ENCODE data around the gene CPNE5. TPM values are rescaled to one million over a fixed set of nuclear protein-coding genes. Genes with fewer than 3 reads are reported as not detected.
"Not testable (repeated sequence)": the region's sequence is repeated elsewhere in the genome, so short reads cannot be mapped to it uniquely, and the experiment has no call there.

The CPNE5 gene
- total RNA-seq, 1 donor from 2014 or later, result 4.0 TPM

- DNase-seq, result no peak
Observed at GRCh38 chr6:36815962-36816735, 23.1 kb downstream of the CPNE5 start.

GRCh38 chr6:36814249-36814648 is 25.0 kb downstream of the CPNE5 start:
- no peak for DNase-seq

GRCh38 chr6:36813526-36813925 is 25.7 kb downstream of the CPNE5 start:
- DNase-seq, result no peak

- not testable (repeated sequence) for DNase-seq
Observed at GRCh38 chr6:36813047-36813446, 26.2 kb downstream of the CPNE5 start.

- no peak for DNase-seq
Observed at GRCh38 chr6:36809941-36810803, 29.1 kb downstream of the CPNE5 start.

GRCh38 chr6:36809156-36809555 is 30.1 kb downstream of the CPNE5 start:
- DNase-seq, result no peak

GRCh38 chr6:36808634-36809033 is 30.6 kb downstream of the CPNE5 start:
- no peak for DNase-seq

GRCh38 chr6:36807750-36808149 is 31.5 kb downstream of the CPNE5 start:
- no peak for DNase-seq

GRCh38 chr6:36807143-36807542 is 32.1 kb downstream of the CPNE5 start:
- no peak for DNase-seq

- DNase-seq, result no peak
Observed at GRCh38 chr6:36805917-36806316, 33.3 kb downstream of the CPNE5 start.

- DNase-seq, result no peak
Observed at GRCh38 chr6:36805096-36805797, 34.0 kb downstream of the CPNE5 start.

- DNase-seq, result no peak
Observed at GRCh38 chr6:36804563-36804962, 34.7 kb downstream of the CPNE5 start.

GRCh38 chr6:36803908-36804307 is 35.3 kb downstream of the CPNE5 start:
- no peak for DNase-seq

GRCh38 chr6:36803482-36803881 is 35.8 kb downstream of the CPNE5 start:
- no peak for DNase-seq

- no peak for DNase-seq
Observed at GRCh38 chr6:36800223-36801076, 38.8 kb downstream of the CPNE5 start.

- no peak for DNase-seq
Observed at GRCh38 chr6:36798852-36799251, 40.4 kb downstream of the CPNE5 start.

GRCh38 chr6:36797653-36798052 is 41.6 kb downstream of the CPNE5 start:
- no peak for DNase-seq

- DNase-seq, result no peak
Observed at GRCh38 chr6:36797055-36797454, 42.2 kb downstream of the CPNE5 start.

- no peak for DNase-seq
Observed at GRCh38 chr6:36794713-36795065, 44.6 kb downstream of the CPNE5 start.

- no peak for DNase-seq
Observed at GRCh38 chr6:36793913-36794712, 45.1 kb downstream of the CPNE5 start.

- no peak for DNase-seq
Observed at GRCh38 chr6:36793296-36793912, 45.8 kb downstream of the CPNE5 start.
